AG04450 (cell line): Measurements from ENCODE around the gene TM9SF3. TPM values are rescaled to one million over a fixed set of nuclear protein-coding genes. Genes with fewer than 3 reads are reported as not detected.
A peak's percentile ranks its signal among the peaks of the same experiment; 100 is the strongest.

ENCODE experiments used
- CTCF ChIA-PET: fragments of 300-600, 350-600 bp; formaldehyde crosslinking; extraction: SDS; loops from one replicate; lab custom pipeline; 2022; ENCODE audit warnings: antibody characterized with exemption, inconsistent platforms; lab: Charles Lee
- POLR2A ChIA-PET: fragments of 350-600 bp; formaldehyde crosslinking; extraction: SDS; loops from one replicate; lab custom pipeline; 2021; ENCODE audit warnings: antibody characterized with exemption, inconsistent platforms; lab: Yijun Ruan, JAX
- DNase-seq: peaks from one replicate; pipeline ENCODE4 v3.0.0-alpha.2; 2011; ENCODE audit warnings: low read depth, low spot score
- H3K27ac ChIP-seq: one replicate; pipeline ENCODE4 v1.5.1; 2012; ENCODE audit warnings: low read depth, low read length, control low read depth
- H3K27me3 ChIP-seq: one replicate; pipeline ENCODE4 v1.6.0; 2012; ENCODE audit warnings: low read length; ENCODE audit not compliant: control insufficient read depth, insufficient read depth
- H3K4me3 ChIP-seq: 2 replicates; pipeline ENCODE4 v1.5.1; 2011; ENCODE audit warnings: mild to moderate bottlenecking, low read depth, low read length, control low read depth
- H3K9me3 ChIP-seq: 2 replicates; pipeline ENCODE4 v1.5.1; 2012; ENCODE audit warnings: low read length; ENCODE audit not compliant: control insufficient read depth, insufficient read depth
- polyA minus RNA-seq: library from RNA; depleted of rRNA, polyadenylated mRNA; stranded (reverse); fragments of >200 nt; gene quantifications from 2 replicates; pipeline ENCODE4 v1.2.3, GENCODE V29; 2011; rRNA and poly(A)+ RNA removed
- polyA plus RNA-seq: library from polyadenylated mRNA; depleted of rRNA; stranded (reverse); fragments of >200 nt; gene quantifications from 2 replicates; pipeline ENCODE4 v1.2.3, GENCODE V29; 2011; rRNA removed
- TF ChIP-seq, protein P1 (sequence below): IDR thresholded peaks from 2 replicates; pipeline ENCODE4 v1.5.1; 2011; ENCODE audit warnings: low read depth, low read length, control low read depth, inconsistent platforms

Gene TM9SF3
- 61.3 and 90.7 TPM in 2 replicates for polyA plus RNA-seq
- 59.8 and 130 TPM in 2 replicates for polyA minus RNA-seq

DNA sequence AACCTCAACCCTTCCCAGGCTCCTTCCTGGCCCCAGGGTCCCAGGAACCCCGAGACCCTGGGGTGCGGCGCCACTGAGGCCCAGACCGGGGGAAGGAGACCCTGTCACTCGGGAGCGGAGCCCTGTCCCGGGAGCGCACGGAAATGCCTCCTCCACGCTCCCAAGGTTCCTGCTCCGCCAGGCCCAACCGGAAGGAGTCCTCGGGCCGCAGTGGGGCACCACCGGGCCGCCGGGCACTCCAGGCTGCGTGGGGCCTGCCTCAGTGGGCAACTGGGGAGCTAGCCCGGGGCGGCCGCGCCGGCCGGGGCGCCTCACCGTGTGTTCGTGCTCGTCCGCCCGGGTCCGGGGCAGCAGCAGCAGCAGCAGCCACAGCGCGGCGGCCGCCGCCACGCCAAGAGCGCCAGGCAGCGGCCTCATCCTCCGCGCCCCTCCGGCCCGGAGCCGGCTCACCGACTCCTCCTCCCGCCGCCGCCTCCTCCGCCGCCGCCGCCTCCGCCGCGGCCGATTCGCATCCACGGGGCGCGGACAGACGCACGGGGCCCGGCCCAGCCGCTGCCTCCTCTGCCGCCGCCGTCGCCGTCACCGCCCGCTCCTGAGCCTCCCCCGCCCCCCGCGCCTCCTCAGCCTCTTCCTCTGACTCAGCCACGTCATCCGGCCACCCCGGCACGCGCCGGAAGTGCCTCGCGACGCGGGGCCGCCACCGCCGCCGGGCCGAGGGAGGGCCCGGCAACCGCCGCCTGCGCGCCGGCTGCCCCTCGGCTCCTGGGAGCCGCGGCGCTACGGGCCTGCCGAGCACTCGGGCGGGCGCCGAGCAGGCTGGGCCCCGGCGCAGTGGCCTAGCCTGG, at the start of gene TM9SF3:
TSS of gene TM9SF3 (minus strand) at position 594 of the 845 bp plus-strand sequence. CDS start at position 417, 177 bp downstream.
- H3K4me3 ChIP-seq, result peak within 1 kb of the TSS; percentile 92
- peak; percentile 32 for DNase-seq
- TF ChIP-seq, protein P1, sequence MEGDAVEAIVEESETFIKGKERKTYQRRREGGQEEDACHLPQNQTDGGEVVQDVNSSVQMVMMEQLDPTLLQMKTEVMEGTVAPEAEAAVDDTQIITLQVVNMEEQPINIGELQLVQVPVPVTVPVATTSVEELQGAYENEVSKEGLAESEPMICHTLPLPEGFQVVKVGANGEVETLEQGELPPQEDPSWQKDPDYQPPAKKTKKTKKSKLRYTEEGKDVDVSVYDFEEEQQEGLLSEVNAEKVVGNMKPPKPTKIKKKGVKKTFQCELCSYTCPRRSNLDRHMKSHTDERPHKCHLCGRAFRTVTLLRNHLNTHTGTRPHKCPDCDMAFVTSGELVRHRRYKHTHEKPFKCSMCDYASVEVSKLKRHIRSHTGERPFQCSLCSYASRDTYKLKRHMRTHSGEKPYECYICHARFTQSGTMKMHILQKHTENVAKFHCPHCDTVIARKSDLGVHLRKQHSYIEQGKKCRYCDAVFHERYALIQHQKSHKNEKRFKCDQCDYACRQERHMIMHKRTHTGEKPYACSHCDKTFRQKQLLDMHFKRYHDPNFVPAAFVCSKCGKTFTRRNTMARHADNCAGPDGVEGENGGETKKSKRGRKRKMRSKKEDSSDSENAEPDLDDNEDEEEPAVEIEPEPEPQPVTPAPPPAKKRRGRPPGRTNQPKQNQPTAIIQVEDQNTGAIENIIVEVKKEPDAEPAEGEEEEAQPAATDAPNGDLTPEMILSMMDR, result no peak
- POLR2A ChIA-PET, result no interaction called here
- H3K27me3 ChIP-seq, result no peaks in the 10 kb centered on the region
- CTCF ChIA-PET, result interaction anchor here (1.0 to 1.9 kb wide), 2 partner anchors 54 to 73 kb away, joined by 3 to 8 read pairs; partner anchors contain the start of gene TLL2
- H3K27ac ChIP-seq, result peak within 1 kb of the TSS; percentile 96
- no peaks in the 10 kb centered on the region; the same call in 1 of the 2 replicates for H3K9me3 ChIP-seq

DNA sequence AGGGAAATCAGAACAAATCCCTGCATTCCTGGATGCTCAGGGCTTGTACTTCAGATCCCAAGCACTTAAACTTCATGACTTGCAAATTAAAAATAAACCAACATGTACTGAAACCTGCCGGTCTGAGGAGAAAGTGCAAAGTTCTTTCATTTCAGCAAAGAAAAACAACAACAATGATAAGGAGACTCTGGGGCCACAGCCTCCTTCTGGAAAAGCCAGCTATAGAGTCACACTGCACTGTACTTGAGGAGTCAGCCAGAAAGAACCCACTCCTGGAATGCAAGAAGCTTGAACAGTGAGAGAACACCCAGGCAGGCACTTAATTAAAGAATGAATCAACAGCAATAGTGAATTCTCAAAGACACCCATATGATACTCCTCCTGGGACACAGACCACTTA, 49.7 kb upstream of the TM9SF3 start:
- TF ChIP-seq, protein P1, result no peak
- CTCF ChIA-PET, result interaction anchor here (1.1 kb wide), 1 partner anchor 17 kb away, joined by 3 read pairs; no protein-coding TSS in a partner anchor
- POLR2A ChIA-PET, result interaction anchor here (0.6 kb wide), 1 partner anchor 17 kb away, joined by 4 read pairs; no protein-coding TSS in a partner anchor

DNA sequence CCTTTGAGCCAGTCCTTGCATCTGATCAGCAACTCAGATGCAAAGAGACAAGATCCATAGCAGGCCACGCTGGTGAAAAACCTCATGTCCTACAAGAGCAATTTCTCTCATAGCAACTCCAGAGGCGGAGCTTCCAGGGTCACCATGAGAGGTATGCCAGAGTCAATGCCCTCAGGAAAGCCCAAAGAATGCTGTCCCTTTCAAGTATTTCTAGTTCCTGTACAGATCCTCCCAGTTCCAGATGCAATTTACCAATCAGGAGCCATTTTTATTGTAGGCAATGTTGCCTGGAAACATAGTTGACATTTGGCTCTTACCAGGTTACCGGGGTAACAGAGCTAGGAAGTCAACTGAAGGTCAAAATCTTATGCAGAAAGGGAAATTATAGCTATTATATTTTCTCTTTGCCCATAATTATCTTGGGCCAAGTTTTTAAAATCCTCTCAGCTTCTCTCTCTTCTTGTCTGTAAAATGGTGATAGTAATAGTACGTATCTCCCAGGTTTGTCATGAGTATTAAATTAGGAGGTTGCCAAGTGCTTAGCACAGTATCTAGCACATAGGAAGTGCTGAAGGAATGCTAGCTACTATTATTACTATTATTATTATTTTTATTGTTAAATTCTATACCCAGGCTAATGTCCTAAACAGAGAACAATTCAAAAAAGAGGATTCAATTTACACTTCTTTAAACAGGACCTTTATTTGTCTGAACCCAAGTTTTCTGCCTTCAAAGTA, 46.3 kb upstream of the TM9SF3 start:
- Histone ChIP-seq H3K27ac (no peak overlapping the region), H3K4me3 (no peak overlapping the region), H3K9me3 (no peaks in the 10 kb centered on the region), H3K27me3 (no peaks in the 10 kb centered on the region)
- POLR2A ChIA-PET, result no interaction called here
- no peak for DNase-seq
- CTCF ChIA-PET, result interaction anchor here (1.0 to 1.3 kb wide), 2 partner anchors 8 to 602 kb away, joined by 3 read pairs; no protein-coding TSS in a partner anchor
- TF ChIP-seq, protein P1, result no peak

More for the DNA sequence above, 49.7 kb upstream of the TM9SF3 start:
- no peak overlapping the region for H3K4me3 ChIP-seq
- no peak for DNase-seq
- H3K9me3 ChIP-seq, result no peaks in the 10 kb centered on the region
- H3K27me3 ChIP-seq, result peaks cover 7% of the 10 kb centered on the region
- no peak overlapping the region for H3K27ac ChIP-seq

DNA sequence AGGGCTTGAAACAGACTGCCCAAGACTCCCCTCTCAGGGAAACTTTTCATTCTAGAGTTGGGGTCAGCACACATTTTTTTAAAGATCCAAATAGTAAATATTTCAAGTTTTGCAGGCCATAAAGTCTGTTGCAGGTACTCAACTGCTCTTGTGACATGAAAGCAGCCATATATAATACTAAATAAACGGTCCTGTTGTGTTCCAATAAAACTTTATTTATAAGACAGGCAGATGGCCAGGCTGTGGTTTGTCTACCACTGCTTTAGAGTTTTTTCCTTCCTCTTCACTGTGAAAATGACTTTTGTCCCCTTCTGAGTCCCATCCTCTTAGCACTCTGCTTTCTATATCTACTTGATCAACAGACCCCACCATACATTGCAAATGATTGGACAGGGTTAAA, 40.5 kb upstream of the TM9SF3 start:
- no peak for DNase-seq
- Histone ChIP-seq H3K4me3 (no peak overlapping the region), H3K27me3 (peaks cover 2% of the 10 kb centered on the region), H3K27ac (no peak overlapping the region), H3K9me3 (no peaks in the 10 kb centered on the region)
- ChIA-PET POLR2A (no interaction called here), CTCF (no interaction called here)
- TF ChIP-seq, protein P1, result no peak
